IPS-15b (cell line): Measurements from ENCODE around the gene TUBA3E.
"Not testable (repeated sequence)": the region's sequence is repeated elsewhere in the genome, so short reads cannot be mapped to it uniquely, and the experiment has no call there.

Experiments used
- H3K27me3 ChIP-seq: one replicate; pipeline ENCODE4 v1.6.1; 2013; ENCODE audit warnings: low read length; ENCODE audit not compliant: control insufficient read depth, insufficient read depth
- H3K36me3 ChIP-seq: one replicate; pipeline ENCODE4 v1.6.1; 2013; ENCODE audit warnings: low read length; ENCODE audit not compliant: control insufficient read depth, insufficient read depth
- H3K4me1 ChIP-seq: one replicate; pipeline ENCODE4 v1.6.1; 2013; ENCODE audit warnings: mild to moderate bottlenecking, low read length; ENCODE audit not compliant: control insufficient read depth, insufficient read depth
- H3K4me3 ChIP-seq: one replicate; pipeline ENCODE4 v1.5.1; 2013; ENCODE audit warnings: low read depth, low read length
- H3K9ac ChIP-seq: one replicate; pipeline ENCODE4 v1.6.1; 2013; ENCODE audit warnings: low read depth, mild to moderate bottlenecking, low read length
- H3K9me3 ChIP-seq: one replicate; pipeline ENCODE4 v1.6.1; 2013; ENCODE audit warnings: mild to moderate bottlenecking, low read length; ENCODE audit not compliant: control insufficient read depth, insufficient read depth

TUBA3E gene

DNA sequence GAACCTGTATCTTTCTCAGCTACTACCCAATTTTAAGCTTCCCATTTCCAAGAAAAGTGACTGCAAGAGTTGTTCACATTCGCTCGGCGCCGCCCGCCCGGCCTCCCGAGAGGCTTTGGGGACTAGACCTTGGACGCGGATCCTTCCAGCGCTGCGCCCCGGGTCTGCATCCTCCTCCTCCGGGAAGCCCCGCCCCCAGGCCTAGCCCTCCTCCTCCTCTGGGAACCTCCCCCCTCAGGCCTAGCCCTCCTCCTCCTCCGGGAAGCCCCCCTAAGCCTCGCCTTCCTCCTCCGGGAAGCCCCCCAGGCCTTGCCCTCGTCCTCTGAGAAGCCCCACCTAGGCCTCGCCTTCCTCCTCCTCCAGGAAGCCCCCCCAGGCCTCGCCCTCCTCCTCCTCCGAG, 29.8 kb upstream of the TUBA3E start:
- not testable (repeated sequence) for H3K4me3 ChIP-seq, H3K9ac ChIP-seq, H3K4me1 ChIP-seq, H3K27me3 ChIP-seq, H3K36me3 ChIP-seq, H3K9me3 ChIP-seq

DNA sequence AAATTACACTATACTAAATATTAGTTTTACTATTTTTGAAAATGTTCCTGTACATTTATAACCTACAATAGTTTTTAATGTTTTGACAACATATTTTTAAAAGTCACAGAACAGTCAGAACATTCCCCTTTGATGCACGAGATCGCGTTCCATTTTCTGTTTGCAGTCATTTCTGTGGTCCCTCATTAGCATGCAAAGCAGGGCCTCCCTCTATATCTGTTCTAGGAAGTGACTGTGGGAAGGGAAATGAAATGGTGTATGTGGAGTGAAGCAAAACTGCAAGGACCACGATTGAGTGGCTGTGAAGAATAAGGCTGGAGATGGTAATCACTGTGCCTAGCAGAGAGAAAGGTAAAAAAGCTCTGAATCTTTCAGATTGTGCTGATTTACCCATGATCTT, 24.3 kb upstream of the TUBA3E start:
- H3K4me1 ChIP-seq, H3K36me3 ChIP-seq, H3K9me3 ChIP-seq, H3K27me3 ChIP-seq, H3K9ac ChIP-seq, H3K4me3 ChIP-seq: not testable (repeated sequence)

DNA sequence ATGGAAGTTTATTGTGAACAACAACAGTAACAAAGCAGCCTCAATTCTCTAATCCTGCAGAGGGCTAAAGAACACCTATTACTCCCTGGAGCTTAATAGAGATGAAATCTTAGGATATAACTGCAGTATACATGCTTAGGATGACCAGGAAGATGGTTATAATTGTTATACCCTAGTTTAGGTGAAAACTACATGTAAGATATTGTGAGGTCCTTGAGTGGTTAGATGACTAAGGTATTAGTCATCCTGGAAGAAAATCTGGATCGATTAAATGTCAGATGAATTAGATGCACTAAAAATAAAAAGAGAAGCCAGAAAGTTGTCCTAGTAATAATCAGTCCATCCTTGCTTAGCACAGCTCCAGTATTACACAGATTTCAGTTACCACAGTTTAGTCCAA, 22.3 kb upstream of the TUBA3E start:
- H3K27me3 ChIP-seq, H3K4me3 ChIP-seq, H3K4me1 ChIP-seq, H3K9ac ChIP-seq, H3K9me3 ChIP-seq, H3K36me3 ChIP-seq: not testable (repeated sequence)

DNA sequence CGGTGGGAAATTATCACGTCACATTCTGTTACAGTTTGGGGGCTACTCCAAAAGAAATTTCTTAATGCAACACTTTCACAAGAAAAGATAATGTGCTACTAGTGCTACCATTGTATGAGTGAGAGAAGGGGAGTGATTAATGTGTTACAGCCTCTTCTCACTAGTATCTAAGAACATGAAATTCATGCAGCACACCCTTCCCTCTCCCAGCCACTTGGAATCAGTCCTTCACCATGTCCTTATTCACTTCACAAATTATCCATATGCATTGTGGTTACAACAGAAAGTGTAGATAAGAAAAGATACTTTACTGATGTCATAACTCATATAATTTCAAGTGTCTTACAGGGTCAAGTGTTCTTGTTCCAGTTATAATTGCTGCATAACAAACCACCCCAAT, 20.9 kb upstream of the TUBA3E start:
- not testable (repeated sequence) for H3K27me3 ChIP-seq, H3K4me3 ChIP-seq, H3K9me3 ChIP-seq, H3K36me3 ChIP-seq, H3K4me1 ChIP-seq, H3K9ac ChIP-seq

DNA sequence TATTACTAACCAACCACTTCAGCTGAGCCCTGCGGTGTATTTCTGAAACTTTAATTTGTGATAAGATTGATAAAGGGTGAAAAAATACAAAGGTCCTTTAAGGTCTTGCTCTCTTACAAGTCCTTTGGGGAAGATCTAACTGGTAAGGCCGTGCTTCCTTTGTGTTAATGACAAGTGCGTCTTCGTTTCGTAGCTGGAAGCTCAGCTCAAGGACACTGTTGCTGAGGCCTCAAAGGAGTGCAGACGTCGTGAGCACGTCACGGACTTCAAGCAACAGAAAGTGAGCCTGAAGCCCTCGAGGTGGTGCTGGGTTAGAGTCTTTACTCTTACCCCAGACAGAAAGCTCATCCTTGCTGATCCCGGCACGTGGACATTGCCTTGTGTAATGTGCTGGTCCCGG, 8.8 kb upstream of the TUBA3E start:
- H3K4me3 ChIP-seq, H3K36me3 ChIP-seq, H3K9ac ChIP-seq, H3K4me1 ChIP-seq, H3K27me3 ChIP-seq, H3K9me3 ChIP-seq: not testable (repeated sequence)

DNA sequence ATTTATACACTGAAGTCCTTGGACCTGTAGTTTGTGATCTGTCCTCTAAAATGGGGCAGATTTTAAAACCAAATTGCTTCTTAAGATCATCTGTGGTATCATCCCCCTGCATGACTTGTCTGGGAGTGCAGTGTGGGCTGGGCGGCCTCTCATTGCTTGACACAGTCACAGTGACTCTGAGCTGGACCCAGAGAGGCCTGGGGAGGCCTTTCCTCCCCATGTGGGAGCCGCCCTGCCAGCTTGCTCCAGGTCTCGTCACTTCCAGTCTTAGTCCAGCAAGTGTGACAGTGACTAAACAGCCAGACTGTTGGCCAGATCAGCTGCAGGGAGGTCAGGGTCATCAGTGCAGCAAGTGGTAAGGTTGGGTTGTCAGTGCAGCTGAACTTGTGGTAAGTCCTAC, 4.9 kb upstream of the TUBA3E start:
- H3K4me1 ChIP-seq, H3K36me3 ChIP-seq, H3K27me3 ChIP-seq, H3K4me3 ChIP-seq, H3K9me3 ChIP-seq, H3K9ac ChIP-seq: not testable (repeated sequence)

DNA sequence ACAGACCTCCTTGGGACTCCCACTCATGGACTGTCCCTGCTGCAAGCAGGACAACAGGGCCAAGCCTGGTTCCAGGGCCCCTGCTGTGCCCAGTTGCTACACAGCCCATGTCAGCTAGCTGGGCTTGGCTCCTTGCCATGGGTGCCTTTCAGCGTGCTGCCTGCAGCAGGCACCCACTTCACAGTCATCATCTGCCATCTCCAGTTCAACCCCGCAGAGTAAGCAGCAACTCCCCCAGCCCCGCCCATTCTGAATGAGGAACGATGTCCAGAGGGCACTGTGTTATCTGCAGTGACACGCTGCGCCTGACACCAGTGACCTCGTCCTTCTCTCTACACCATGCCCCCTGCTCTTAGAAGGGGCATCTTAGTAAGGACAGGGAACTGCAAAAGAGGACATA, 4.3 kb upstream of the TUBA3E start:
- H3K9ac ChIP-seq, H3K9me3 ChIP-seq, H3K4me3 ChIP-seq: not testable (repeated sequence)

DNA sequence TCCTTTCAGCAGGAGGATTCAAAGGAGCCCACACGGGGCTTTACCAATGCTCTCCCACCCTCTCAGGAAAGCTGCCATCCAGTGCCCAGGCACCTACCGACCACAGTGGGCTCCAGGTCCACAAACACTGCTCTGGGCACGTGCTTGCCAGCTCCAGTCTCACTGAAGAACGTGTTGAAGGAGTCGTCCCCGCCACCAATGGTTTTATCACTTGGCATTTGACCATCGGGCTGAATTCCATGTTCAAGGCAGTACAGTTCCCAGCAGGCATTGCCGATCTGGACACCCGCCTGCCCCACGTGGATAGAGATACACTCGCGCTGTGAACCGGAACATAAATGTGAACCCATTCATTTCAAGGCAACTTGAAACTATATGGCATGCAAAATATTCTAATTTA, 2.2 kb downstream of the TUBA3E start:
- not testable (repeated sequence) for H3K9me3 ChIP-seq, H3K27me3 ChIP-seq, H3K4me3 ChIP-seq, H3K4me1 ChIP-seq, H3K36me3 ChIP-seq, H3K9ac ChIP-seq

More for the DNA sequence above, 4.3 kb upstream of the TUBA3E start:
- not testable (repeated sequence) for H3K36me3 ChIP-seq, H3K27me3 ChIP-seq, H3K4me1 ChIP-seq

DNA sequence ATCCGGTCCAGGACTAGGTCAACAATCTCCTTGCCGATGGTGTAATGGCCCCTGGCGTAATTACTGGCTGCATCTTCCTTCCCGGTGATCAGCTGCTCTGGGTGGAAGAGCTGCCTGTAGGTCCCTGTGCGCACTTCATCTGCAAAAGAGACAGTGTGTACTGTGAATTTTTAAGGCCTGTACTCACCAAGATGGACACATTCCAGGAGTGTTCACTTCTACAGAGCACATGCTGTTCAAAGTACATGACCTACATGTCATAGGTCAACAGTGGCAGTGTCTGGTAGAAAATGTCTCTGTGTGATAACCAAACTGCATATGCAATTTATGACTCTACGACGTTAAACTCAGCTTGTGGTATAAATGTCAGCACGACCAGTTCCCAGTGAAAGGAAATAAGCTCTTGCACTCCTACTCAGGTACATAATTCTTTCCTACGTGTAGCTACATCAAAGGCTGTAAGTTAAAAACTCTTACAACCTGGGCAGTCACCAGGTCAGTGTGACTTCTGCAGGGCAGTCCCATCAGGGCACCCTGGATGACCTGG, 3.1 kb downstream of the TUBA3E start:
- not testable (repeated sequence) for H3K36me3 ChIP-seq, H3K9me3 ChIP-seq, H3K27me3 ChIP-seq, H3K4me3 ChIP-seq, H3K4me1 ChIP-seq, H3K9ac ChIP-seq

DNA sequence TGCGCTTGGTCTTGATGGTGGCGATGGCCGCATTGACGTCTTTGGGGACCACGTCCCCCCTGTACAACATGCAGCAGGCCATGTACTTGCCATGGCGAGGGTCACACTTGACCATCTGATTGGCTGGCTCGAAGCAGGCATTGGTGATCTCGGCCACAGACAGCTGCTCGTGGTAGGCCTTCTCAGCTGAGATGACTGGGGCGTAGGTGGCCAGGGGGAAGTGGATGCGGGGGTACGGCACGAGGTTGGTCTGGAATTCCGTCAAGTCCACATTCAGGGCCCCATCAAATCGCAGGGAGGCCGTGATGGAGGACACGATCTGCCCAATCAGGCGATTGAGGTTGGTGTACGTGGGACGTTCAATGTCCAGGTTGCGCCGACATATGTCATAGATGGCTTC, 4.4 kb downstream of the TUBA3E start:
- H3K4me1 ChIP-seq, H3K36me3 ChIP-seq, H3K27me3 ChIP-seq, H3K9ac ChIP-seq, H3K9me3 ChIP-seq, H3K4me3 ChIP-seq: not testable (repeated sequence)

DNA sequence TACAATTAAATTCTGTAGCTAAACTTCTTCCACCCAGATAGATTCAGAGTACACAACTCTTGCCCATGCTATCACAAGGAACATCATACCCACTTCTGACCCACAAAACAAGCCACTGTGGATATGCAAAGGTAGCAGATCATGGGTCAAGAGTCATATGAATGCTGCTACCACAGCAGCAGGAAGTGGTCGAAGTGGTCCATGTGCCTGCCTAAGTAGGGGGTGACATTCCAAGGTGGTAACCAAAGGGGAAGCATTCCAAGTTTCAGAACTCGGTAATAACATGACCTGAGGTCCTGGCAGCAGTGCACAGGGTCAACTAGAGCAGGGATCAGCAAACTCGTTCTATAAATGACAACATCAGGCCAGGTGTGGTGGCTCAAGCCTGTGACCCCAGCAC, 5.8 kb downstream of the TUBA3E start:
- not testable (repeated sequence) for H3K27me3 ChIP-seq, H3K9ac ChIP-seq, H3K4me3 ChIP-seq, H3K4me1 ChIP-seq, H3K9me3 ChIP-seq, H3K36me3 ChIP-seq

DNA sequence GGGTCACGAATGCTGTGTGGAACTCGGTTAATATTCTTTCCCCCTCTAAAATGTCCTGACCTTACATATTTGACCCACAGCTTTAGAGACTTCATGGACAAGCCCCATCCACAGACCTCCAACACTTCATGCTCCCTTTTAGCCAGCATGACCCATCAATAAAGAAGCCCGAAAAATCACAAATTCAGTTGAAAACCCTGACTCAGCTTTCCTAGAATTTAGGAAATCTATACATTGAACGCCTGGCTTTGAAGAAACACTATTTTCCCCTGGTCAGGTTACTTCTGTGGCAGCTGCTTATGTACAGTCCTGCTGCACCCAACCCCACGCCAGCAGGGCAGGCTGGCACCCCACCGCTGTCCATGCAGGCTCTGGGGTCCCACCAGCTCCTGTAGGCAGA, 6.9 kb downstream of the TUBA3E start:
- H3K27me3 ChIP-seq, H3K4me1 ChIP-seq, H3K36me3 ChIP-seq, H3K4me3 ChIP-seq, H3K9me3 ChIP-seq, H3K9ac ChIP-seq: not testable (repeated sequence)

DNA sequence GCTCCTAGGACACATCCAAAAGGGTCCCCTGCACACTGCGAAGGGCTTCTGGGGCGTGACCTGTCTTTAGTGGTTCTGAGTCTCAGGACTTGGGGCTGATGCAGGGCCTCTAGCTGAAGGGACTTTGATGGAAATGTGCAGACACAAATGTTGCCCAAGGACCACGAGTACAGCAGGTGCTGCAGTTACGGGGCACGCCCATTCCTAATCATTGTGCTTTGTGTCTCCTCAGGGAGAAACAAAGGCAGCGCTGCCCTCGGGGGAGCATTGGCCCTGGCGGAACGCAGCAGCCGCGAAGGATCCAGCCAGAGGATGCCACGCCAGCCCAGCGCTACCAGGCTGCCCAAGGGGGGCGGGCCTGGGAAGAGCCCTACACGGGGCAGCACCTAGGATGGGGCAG, 8.0 kb downstream of the TUBA3E start:
- no peak overlapping the region for H3K9ac ChIP-seq

More for the DNA sequence above, 8.0 kb downstream of the TUBA3E start:
- no peak overlapping the region for H3K4me3 ChIP-seq
- no peaks in the 10 kb centered on the region for H3K27me3 ChIP-seq
- no peaks in the 10 kb centered on the region for H3K36me3 ChIP-seq
- H3K9me3 ChIP-seq = no peaks in the 10 kb centered on the region
- H3K4me1 ChIP-seq = no peaks in the 10 kb centered on the region
